Ramos (cell line): ENCODE results near the gene HACE1.
"Not testable (repeated sequence)": the region's sequence is repeated elsewhere in the genome, so short reads cannot be mapped to it uniquely, and the experiment has no call there.

ENCODE experiments used
- in situ Hi-C: fragments of 300-500 bp; cut with MboI; formaldehyde crosslinking; loops from one replicate; pipeline ENCODE4 v1.14.3; 2022; ENCODE audit warnings: low sequenced_read_pairs; ENCODE audit not compliant: unreplicated experiment

Gene HACE1, protein sequence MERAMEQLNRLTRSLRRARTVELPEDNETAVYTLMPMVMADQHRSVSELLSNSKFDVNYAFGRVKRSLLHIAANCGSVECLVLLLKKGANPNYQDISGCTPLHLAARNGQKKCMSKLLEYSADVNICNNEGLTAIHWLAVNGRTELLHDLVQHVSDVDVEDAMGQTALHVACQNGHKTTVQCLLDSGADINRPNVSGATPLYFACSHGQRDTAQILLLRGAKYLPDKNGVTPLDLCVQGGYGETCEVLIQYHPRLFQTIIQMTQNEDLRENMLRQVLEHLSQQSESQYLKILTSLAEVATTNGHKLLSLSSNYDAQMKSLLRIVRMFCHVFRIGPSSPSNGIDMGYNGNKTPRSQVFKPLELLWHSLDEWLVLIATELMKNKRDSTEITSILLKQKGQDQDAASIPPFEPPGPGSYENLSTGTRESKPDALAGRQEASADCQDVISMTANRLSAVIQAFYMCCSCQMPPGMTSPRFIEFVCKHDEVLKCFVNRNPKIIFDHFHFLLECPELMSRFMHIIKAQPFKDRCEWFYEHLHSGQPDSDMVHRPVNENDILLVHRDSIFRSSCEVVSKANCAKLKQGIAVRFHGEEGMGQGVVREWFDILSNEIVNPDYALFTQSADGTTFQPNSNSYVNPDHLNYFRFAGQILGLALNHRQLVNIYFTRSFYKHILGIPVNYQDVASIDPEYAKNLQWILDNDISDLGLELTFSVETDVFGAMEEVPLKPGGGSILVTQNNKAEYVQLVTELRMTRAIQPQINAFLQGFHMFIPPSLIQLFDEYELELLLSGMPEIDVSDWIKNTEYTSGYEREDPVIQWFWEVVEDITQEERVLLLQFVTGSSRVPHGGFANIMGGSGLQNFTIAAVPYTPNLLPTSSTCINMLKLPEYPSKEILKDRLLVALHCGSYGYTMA

DNA sequence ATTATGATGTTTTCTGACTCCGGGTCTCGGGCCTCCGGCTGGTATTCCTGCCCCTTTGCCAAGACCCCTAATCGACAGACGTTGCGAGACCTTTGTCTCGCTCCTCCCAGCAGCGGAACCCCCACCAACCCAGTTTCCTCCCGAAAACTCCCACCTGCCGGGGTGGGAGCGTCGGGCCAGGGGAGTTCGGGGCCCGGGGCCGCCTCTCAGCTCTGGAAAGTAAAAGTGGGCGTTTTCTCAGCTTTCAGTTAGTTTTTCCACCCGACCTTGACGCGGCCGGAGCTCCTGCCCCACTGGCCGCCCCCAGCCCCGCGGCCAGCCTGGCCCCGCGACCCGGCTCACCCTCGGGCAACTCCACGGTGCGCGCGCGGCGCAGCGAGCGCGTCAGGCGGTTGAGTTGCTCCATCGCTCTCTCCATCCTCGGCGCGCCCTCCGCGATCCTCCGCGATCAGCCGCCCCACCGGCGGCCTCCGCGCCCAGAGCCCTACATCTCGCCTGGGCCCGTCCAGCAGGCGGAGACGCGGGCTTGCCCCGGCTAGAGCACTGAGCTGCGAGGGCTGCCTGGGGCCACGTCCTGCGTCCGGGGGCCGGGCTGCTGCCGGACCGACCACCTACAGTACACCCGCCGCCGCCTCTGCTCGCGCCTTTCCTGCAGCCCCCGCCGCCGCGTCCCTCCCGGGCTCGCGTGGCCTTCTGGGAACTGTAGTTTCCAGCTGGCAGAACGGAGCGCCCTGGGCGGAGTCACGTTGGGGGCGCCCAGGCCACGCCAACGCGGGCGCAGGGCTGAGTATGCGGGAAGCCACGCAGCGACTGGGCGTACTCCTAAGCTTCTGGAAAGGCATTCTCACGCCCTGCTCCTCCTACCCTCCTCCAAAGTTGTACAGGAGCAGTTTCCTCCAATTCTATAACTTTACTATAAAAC, at the start of gene HACE1:
HACE1 (minus strand) TSS at position 695 of the 922 bp plus-strand sequence; CDS start at position 418, 277 bp downstream.
- in situ Hi-C loops = no loop called here

DNA sequence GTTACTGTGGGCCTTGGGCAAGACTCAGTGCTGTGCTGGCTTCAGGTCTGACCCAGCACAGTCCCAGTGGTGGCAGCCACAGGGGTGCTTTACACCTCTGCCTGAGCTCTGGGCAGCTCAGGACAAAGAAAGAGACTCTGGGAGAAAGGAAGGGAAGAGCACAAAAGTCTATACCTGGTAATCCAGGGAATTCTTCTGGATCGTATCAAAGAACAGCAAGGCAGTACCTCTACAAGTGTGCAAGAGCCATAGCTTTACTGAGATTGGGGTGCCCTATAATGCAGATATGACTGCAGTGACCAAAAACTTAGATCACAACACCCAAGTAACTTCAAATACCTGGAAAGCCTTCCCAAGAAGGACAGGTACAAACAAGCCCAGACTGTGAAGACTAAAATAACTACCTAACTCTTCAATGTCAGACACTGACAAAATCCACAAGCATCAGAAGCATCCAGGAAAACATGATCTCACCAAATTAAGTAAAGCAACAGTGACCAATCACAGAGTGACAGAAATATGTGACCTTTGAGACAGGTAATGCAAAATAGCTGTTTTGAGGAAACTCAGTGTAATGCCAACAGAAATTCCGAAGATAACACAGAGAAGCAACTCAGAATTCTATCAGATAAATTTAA, 49.3 kb upstream of the HACE1 start:
- in situ Hi-C loops = no loop called here

DNA sequence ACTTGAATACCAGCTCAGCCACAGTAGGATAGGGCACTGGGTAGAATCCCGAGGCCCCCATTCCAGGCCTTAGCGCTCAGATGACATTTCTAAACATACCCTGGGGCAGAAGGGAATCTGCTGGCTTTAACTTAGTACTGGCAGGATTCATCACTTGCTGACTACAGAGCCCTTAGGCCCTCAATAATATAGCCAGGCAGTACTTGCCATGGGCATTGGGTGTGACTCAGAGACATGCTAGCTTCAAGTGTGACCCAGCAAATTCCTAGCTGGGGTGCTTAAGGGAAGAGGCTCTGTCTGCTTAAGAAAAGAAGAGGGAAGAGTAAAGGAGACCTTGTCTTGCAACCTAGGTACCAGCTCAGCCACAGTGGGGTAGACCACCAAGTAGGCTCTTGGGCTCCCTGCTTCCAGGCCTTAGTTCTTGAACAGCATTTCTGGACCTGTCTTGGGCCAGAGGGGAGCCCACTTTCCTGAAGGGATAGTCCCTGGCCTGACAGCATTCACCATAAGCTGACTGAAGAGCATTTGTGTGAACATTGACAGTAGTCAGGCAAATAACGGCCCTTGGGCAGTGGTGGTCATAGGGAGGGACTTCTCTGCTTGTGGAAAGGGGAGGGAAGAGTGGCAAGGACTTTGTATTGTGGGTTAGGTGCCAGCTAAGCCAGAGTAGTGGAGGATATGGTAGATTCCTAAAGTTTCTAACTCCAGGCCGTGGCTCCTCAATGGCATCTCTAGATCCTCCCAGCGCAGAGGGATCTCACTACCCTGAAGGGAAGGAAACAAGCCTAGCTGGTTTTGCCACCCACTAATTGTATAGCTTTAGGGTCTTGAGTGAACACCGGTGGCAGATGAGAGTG, 48.5 kb upstream of the HACE1 start:
- in situ Hi-C loops = no loop called here

DNA sequence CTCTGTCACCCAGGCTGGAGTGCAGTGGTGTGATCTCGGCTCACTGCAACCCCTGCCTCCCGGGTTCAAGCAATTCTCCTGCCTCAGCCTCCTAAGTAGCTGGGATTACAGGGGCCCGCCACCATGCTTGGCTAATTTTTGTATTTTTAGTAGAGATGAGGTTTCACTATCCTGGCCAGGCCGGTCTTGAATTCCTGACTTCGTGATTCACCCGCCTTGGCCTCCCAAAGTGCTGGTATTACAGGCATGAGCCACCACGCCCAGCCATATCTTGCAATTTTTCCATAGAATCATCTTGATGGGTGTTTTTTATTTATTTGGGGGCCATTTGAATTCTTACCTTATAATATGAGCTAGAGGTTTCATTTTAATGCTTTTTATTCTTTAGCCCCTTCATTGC, 39.2 kb upstream of the HACE1 start:
- in situ Hi-C loops = not testable (repeated sequence)

DNA sequence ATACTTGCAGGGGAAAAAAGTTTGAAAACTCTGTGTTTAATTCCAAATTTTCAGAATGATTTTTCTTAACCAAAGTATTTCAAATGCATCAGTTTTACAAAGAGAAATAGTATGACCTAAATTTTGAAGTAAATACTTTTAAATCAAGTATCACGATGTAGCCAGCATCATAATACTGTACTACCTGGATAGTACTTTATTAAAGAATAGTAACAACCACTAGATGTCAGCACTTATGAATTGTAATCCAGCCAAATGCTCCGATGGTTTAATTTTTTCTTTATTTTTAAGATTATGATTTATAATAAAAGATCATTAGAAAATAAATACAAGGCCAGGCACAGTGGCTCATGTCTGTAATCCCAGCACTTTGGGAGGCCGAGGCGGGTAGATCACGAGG, 37.2 kb upstream of the HACE1 start:
- in situ Hi-C loops = no loop called here

DNA sequence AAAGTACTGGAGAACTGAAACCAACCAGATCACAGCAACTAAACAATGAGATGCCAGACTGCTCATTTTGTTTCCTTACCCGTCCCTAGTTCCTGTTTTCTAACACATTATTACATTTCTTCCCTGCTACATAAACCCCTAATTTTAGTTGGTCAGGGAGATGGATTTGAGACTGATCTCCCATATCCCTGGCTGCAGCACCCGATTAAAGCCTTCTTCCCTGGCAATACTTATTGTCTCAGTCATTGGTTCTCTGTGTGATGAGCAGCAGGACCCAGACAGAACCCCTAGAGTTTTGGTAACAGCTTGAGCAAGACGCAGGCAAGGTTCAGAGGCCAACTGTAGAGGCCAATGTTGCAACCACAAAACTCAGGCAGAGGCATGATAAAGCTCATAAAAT, 28.3 kb upstream of the HACE1 start:
- in situ Hi-C loops = no loop called here

DNA sequence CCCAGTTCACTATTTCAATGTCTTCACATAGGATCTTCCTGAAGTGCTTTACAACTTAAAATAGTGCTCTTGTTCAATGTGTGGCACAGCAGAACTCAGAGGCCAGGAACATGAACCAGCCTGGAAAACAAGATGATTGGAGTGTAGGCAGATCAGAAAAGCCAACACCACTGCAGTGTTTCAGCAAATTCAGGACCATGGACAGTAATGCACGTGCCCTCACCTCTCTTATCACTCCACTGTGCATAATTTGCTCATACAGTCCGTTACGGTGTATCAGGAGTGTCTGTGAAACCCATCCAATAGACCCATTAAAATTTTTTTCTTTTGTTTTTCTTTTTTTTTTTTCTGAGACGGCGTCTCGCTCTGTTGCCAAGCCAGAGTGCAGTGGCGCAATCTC, 27.6 kb upstream of the HACE1 start:
- in situ Hi-C loops = no loop called here

DNA sequence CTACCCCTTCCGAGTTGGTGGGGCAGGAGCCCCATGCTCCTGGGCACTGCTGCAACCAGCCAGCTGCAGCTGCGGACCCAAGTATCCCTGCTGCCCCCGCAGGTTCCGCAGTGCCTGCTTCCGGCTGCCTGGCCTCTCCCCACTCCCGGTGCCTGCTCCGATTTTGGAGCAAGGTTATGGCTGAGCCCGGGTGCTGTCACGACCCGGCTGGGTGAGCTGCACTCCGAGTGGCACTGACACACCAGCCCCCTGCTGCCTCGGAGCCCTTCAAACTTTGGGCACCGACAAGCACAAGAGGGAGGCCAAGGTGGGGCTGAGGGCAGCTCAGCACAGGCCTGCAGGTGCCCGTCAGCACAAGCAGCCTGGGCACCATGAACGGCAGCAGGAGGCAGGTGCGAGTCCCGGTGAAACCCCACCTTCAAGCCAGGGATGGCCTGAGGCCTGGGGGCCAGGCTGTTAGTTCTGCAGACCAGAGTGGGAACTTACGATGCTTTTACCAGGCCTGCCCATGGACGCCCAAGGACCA, 25.9 kb upstream of the HACE1 start:
- in situ Hi-C loops = no loop called here

DNA sequence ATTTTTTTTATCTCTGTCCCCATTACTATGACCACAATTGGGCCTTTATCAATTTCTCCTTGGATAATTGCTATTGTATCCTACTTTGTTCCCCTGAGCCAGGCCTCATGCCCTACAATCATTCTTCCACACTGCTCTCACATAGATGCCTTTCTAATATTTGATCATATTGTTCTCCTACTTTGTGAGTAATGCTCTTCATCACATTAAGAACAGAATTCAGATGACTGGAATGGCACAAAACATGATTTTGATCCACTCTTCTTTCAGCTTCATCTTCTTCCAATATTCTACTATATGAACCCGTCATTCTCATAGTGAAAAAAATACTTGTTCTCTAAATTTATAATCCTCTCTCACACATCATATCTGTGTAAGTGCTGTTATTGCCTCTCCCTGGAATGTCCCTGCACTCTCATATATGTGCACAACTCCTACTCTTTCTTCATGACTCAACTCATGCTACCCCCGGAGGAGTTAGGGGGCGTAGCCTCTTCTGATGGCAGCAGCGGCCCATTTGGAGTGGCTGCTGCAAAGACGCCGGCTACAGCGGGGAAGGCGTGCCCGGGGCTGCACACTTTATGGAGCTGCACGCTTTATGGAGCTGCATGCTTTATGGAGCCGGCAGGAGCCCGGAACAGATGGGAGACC, 25.3 kb upstream of the HACE1 start:
- in situ Hi-C loops = no loop called here

DNA sequence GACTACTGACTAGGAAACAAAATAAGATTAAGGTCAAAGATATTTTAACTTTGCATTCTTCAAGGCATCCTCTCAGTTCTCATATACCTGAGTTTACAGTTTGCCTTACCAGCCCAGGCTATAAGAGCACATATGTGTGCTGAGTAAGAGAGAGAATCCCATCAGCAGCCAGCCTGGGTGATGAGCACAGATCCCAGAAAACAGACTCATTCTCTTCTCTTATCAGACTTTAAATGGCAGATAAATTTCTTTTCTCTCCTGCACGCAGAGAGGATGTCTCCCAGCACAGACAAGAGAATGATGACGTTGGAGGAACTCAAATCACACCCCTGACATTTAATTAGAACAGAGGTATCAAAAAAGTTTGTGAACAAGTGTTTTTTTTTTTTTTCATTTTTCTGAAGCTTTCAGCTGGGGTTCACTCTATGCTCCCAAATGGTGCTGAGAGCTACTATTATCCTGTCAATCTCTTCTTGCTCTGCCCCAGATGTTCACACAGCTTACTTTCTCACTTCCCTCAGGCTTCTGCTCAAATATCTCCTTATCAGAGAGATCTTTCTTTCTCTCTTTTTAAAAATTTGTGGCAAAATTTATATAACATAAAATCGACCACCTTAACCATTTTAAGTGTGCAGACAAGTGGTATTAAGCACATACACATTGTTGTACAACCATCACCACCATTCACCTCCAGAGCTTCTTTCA, 22.4 kb upstream of the HACE1 start:
- in situ Hi-C loops = no loop called here

DNA sequence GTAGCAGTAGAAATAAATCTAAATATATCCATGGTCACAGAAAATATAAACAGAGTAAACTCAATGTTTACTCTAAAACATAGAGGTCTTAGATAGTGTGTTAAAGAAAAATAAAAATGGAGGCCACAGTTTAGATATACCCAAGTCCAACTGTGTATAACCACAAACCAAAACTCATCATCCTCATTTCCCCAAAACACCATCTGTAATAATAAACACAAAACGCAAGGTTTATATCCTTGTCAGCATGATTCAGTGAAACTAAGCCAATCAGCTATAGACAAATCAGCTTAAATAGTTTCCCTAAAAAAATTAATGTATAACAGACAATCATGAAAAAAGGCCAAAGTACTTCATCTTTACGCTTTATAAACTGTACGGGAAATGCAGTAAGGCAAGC, 2.7 kb upstream of the HACE1 start:
- in situ Hi-C loops = no loop called here

DNA sequence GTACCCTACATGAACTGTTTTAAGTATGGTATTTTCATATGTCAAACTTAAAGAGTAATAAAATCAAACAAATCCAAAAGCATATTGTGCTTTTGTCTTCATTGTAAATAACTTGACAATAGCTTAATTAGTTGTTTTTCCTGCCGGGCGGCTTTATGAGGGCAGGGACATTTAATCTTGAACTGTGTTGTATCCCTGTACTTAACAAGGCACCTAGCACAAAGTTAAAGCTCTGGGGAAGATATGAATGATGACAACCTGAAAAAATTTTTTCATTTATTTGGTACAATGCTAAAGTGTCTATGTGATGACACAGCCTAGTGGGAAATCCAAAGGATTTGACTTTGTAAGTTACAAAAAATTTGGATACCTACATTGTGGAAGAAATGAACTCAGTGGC, 502 bp upstream of the HACE1 start:
- in situ Hi-C loops = no loop called here

DNA sequence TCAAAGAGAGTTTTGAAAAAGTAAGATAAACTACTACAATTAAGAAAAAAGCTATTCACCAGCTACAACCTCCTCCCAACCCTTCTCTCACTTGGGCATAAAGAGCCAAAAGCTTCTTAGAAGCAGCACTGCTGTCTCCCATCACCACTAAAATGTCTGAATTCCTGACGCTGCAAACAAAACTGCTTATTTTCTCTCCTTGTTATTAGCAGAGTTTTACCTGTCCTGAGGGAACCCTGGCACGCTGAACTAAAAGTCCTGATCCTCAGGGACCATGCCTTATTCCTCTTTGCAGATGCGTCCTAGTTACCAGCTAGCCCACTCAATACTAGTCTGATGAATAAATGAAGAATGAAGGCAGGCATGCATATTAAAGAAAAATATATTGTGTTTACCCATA, 1.1 kb downstream of the HACE1 start:
- in situ Hi-C loops = no loop called here

DNA sequence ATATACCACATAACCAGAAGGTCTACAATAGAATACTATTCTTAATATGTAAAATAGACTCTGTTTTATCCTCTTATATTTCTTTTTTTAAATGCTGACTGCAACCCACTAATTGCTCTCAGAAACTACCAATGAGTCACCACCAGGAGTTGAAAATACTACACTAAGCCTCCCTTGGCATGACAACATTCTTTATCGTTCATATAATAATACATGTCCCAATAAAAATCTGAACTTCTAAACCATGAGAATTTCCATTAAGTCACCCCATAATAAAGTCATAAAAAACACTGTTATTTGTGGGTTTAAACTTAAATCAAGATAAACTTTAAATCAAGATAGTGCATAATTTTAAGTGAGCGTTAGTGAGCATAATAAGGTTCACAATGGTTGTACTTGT, 4.2 kb downstream of the HACE1 start:
- in situ Hi-C loops = no loop called here

DNA sequence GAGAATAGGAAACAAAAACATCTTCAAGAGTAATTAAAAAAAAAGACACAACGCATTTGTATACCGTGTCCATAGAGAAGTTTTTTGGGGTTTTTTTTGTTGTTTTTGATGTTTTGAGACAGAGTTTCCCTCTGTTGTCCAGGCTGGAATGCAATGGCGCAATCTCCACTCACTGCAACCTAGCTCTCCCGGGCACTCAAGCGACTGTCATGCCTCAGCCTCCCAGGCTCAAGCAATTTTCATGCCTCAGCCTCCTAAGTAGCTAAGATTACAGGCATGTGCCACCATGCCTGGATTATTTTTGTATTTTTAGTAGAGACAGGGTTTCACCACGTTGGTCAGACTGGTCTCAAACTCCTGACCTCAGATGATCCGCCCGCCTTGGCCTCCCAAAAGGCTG, 12.0 kb downstream of the HACE1 start:
- in situ Hi-C loops = not testable (repeated sequence)

DNA sequence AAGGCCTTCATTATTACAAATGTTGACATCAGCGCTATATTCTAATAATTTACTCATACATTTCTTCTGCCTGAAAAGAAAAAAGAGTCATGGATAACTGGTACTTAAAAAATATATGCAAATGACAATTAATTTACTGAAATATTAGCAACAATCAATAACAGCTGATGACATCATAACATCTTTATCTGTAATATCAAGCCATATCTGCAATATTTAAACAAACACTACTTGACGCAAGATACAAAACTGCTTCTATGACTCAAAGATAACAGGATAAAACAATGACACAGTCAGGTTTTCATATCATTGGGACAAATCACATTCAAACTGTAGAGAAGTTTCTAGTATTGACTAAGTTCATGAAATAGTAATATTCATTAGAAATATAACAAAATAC, 16.5 kb downstream of the HACE1 start:
- in situ Hi-C loops = no loop called here

DNA sequence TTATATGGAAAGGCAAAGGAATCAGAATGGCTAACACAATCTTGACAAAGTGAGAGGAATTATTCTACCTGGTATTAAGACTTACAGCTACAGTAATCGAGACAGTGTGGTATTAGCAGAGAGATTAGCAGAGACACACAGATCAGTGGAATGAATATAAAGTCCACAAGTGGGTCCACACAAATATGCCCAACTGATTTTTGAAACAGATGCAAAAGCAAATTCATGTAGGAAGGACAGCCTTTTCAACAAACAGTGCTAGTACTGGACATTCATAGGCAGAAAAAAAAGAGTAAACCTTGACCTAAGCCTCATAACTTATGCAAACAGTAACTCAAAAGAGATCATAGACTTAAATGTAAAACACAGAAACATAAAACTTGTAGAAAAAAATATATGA, 22.6 kb downstream of the HACE1 start:
- in situ Hi-C loops = no loop called here
